Right lobe of liver (tissue), 4 donors: ENCODE data around the gene WDR48.

Experiments used
- POLR2A ChIP-seq: fragments of 450-650 bp; IDR thresholded peaks from one replicate; pipeline ENCODE4 v1.6.1; 2017; ENCODE audit warnings: antibody characterized with exemption, mild to moderate bottlenecking
- TF ChIP-seq, protein P1 (sequence below), 4 donors: fragments of 200-600 bp in 3 of 4; fragments of 450-650 bp in 1 of 4; IDR thresholded peaks; one replicate each; pipeline versions ENCODE4 v1.5.1 to v1.8.0; 2016 to 2022; ENCODE audit warnings: antibody characterized with exemption in 4 of 4, mild to moderate bottlenecking in 2 of 4
- donor health status: DM: no; HTN: no; CAD: no.
- donor health status: DM: no; HTN: no; CAD: no.
- donor health status: DM: no; HTN: yes; CAD: no.

DNA sequence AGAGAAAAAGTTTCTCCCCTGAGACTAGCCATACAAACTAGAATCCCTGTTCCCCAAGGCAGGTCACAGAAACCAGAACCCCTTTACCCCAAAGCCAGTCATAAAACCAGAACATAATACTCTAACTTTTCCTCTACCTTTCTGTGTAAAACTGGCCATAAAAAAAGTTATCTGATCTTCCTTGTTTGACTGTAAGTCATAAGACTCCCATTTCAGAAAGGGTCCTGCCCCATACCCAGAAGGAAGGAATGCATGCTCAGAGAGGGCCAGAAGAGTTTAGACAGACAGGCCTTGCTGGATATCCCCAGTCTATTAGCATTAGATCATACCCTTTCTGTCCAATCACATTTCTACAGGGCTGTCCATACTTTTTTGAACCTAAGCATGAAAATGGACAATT lies 27.3 kb upstream of the WDR48 start:
- no peak for TF ChIP-seq POLR2A
- TF ChIP-seq, protein P1, sequence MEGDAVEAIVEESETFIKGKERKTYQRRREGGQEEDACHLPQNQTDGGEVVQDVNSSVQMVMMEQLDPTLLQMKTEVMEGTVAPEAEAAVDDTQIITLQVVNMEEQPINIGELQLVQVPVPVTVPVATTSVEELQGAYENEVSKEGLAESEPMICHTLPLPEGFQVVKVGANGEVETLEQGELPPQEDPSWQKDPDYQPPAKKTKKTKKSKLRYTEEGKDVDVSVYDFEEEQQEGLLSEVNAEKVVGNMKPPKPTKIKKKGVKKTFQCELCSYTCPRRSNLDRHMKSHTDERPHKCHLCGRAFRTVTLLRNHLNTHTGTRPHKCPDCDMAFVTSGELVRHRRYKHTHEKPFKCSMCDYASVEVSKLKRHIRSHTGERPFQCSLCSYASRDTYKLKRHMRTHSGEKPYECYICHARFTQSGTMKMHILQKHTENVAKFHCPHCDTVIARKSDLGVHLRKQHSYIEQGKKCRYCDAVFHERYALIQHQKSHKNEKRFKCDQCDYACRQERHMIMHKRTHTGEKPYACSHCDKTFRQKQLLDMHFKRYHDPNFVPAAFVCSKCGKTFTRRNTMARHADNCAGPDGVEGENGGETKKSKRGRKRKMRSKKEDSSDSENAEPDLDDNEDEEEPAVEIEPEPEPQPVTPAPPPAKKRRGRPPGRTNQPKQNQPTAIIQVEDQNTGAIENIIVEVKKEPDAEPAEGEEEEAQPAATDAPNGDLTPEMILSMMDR (IDR thresholded peaks at IDR 0.05) = no peak
